GM12878 (cell line): Measurements from ENCODE around the gene ANKRD17. TPM values are rescaled to one million over a fixed set of nuclear protein-coding genes. Genes with fewer than 3 reads are reported as not detected.
A peak's percentile ranks its signal among the peaks of the same experiment; 100 is the strongest.
"Not testable (repeated sequence)": the region's sequence is repeated elsewhere in the genome, so short reads cannot be mapped to it uniquely, and the experiment has no call there.

Experiments used
- ATAC-seq: fragments of 200-7000 bp; cut with Tn5 transposase; 3 replicates; pipeline ENCODE4 v1.9.1; 2020; ENCODE audit warnings: mild to moderate bottlenecking, moderate library complexity
- BruUV-seq: library from RNA; stranded (reverse); fragments of 400-500 nt; replicated peaks from 2 replicates; lab custom pipeline; 2021; lab: Mats Ljungman, UMichigan
- CTCF ChIA-PET: fragments of 300-600 bp; sonication (Branson Sonifier 250); formaldehyde crosslinking; extraction: SDS; loops from one replicate; lab custom pipeline; 2021; ENCODE audit warnings: inconsistent platforms; lab: Yijun Ruan, JAX
- POLR2A ChIA-PET: fragments of 350-600 bp; formaldehyde crosslinking; extraction: SDS; loops from one replicate; lab custom pipeline; 2021; ENCODE audit warnings: inconsistent platforms; lab: Charles Lee
- RAD21 ChIA-PET: fragments of 300-600 bp; sonication (Branson Sonifier 250); formaldehyde crosslinking; loops from one replicate; lab custom pipeline; 2023; ENCODE audit warnings: antibody characterized with exemption; ENCODE audit not compliant: unreplicated experiment; lab: Charles Lee
- SMC1A ChIA-PET: fragments of 300-600 bp; sonication (Branson Sonifier 250); formaldehyde crosslinking; loops from one replicate; lab custom pipeline; 2023; ENCODE audit not compliant: unreplicated experiment, uncharacterized antibody; lab: Charles Lee
- DNase-seq: peaks from one replicate; pipeline ENCODE4 v3.0.0-alpha.2; 2011; ENCODE audit warnings: low read depth, low spot score
- FAIRE-seq: peaks from 3 replicates; lab custom pipeline; 2011; peaks lifted over from hg19 to GRCh38; lab: Jason Lieb, UNC
- H2AFZ ChIP-seq: 2 replicates; pipeline ENCODE4 v1.6.0; 2011; ENCODE audit warnings: low read depth, low read length, control low read depth; ENCODE audit not compliant: control insufficient read depth
- H3K27ac ChIP-seq: 2 replicates; pipeline ENCODE4 v1.5.1; 2011; ENCODE audit warnings: control low read depth; ENCODE audit not compliant: control insufficient read depth, insufficient read depth
- H3K27me3 ChIP-seq, 2 experiments: replicated peaks in 1 of 2; 2 replicates each; pipeline versions ENCODE4 v1.6.0 to v1.6.1; 2011; ENCODE audit warnings: low read length in 1 of 2; ENCODE audit not compliant: control insufficient read depth in 2 of 2, insufficient read depth in 2 of 2
- H3K36me3 ChIP-seq, 2 experiments: 2 replicates each; pipeline ENCODE4 v1.5.1; 2011; ENCODE audit warnings: low read length in 1 of 2; ENCODE audit not compliant: control insufficient read depth in 2 of 2, insufficient read depth in 2 of 2
- H3K4me1 ChIP-seq: 2 replicates; pipeline ENCODE4 v1.6.1; 2011; ENCODE audit warnings: mild to moderate bottlenecking, low read length, moderate library complexity, mixed read lengths; ENCODE audit not compliant: control insufficient read depth, insufficient read depth
- H3K4me2 ChIP-seq: 2 replicates; pipeline ENCODE4 v1.6.0; 2011; ENCODE audit warnings: control low read depth; ENCODE audit not compliant: control insufficient read depth, insufficient read depth
- H3K4me3 ChIP-seq: fragments of 200-600 bp; sonication (generic); 2 replicates; pipeline ENCODE4 v1.5.1; 2016
- H3K79me2 ChIP-seq: 2 replicates; pipeline ENCODE4 v1.6.0; 2011; ENCODE audit warnings: low read length; ENCODE audit not compliant: control insufficient read depth, insufficient read depth
- H3K9ac ChIP-seq: 2 replicates; pipeline ENCODE4 v1.8.0; 2011; ENCODE audit warnings: low read length, control low read depth, mixed read lengths; ENCODE audit not compliant: control insufficient read depth, insufficient read depth
- H3K9me3 ChIP-seq: replicated peaks from 3 replicates; pipeline ENCODE4 v1.5.1; 2011; ENCODE audit warnings: mild to moderate bottlenecking, low read length; ENCODE audit not compliant: control insufficient read depth, insufficient read depth
- H4K20me1 ChIP-seq: 2 replicates; pipeline ENCODE4 v1.6.0; 2011; ENCODE audit not compliant: control insufficient read depth, insufficient read depth
- BACH1 ChIP-seq: fragments of 450-650 bp; IDR thresholded peaks from 2 replicates; pipeline ENCODE4 v1.6.1; 2017; ENCODE audit warnings: mild to moderate bottlenecking, borderline replicate concordance
- BCL3 ChIP-seq: IDR thresholded peaks from 2 replicates; pipeline ENCODE4 v1.6.1; 2011; ENCODE audit warnings: borderline replicate concordance, low read depth, mild to moderate bottlenecking, moderate library complexity, low read length; ENCODE audit not compliant: insufficient read depth, poor library complexity, severe bottlenecking
- CBX3 ChIP-seq: fragments of 200-600 bp; sonication (generic); IDR thresholded peaks from 2 replicates; pipeline ENCODE4 v1.6.1; 2016; ENCODE audit warnings: low read depth, borderline replicate concordance
- CEBPB ChIP-seq, 2 experiments: fragments of 150-350 bp in 1 of 2; IDR thresholded peaks; 2 replicates each; pipeline ENCODE4 v1.6.1; 2012 to 2014; ENCODE audit warnings: low read depth in 2 of 2, low read length in 2 of 2, borderline replicate concordance in 1 of 2, inconsistent platforms in 1 of 2
- ETV6 ChIP-seq, 2 experiments: fragments of 450-650 bp in 1 of 2; IDR thresholded peaks in 1 of 2; conservative IDR thresholded peaks in 1 of 2; 2 replicates each; pipeline ENCODE4 v1.6.1; 2014; ENCODE audit warnings: antibody characterized with exemption in 1 of 2, borderline replicate concordance in 1 of 2, low read depth in 1 of 2, mild to moderate bottlenecking in 1 of 2, moderate library complexity in 1 of 2
- HCFC1 ChIP-seq: fragments of 150-350 bp; IDR thresholded peaks from 2 replicates; pipeline ENCODE4 v1.6.1; 2014; ENCODE audit warnings: low read length
- HDAC2 ChIP-seq: fragments of 200-600 bp; sonication (generic); IDR thresholded peaks from 2 replicates; pipeline ENCODE4 v1.6.1; 2017
- MAX ChIP-seq: IDR thresholded peaks from 2 replicates; pipeline ENCODE4 v1.6.1; 2012; ENCODE audit warnings: low read depth, low read length, improper control_type of control experiment
- NR2C2 ChIP-seq: IDR thresholded peaks from 2 replicates; pipeline ENCODE4 v1.6.1; 2011; ENCODE audit warnings: borderline replicate concordance, low read depth; ENCODE audit not compliant: control insufficient read depth, insufficient read length
- RELB ChIP-seq: fragments of 450-650 bp; IDR thresholded peaks from 2 replicates; pipeline ENCODE4 v1.6.1; 2017; ENCODE audit warnings: low read depth, mild to moderate bottlenecking, moderate library complexity
- SMC3 ChIP-seq: IDR thresholded peaks from 2 replicates; pipeline ENCODE4 v1.6.1; 2011; ENCODE audit warnings: low read length, improper control_type of control experiment, borderline replicate concordance
- SUPT20H ChIP-seq: IDR thresholded peaks from 2 replicates; pipeline ENCODE4 v1.6.1; 2011; ENCODE audit warnings: low read depth, mild to moderate bottlenecking, low read length, moderate library complexity, borderline replicate concordance; ENCODE audit not compliant: control insufficient read depth
- WGBS: methylation state at CpG from one replicate; pipeline ENCODE4 v1.1.6; 2016; ENCODE audit warnings: low lambda C conversion rate; ENCODE audit not compliant: insufficient replicate concordance, insufficient coverage; ENCODE audit errors: missing lambda C conversion rate; 5-methylcytosine and 5-hydroxymethylcytosine counted together
- in situ Hi-C: fragments of 300-500 bp; cut with MboI; formaldehyde crosslinking; loops from 9 replicates; pipeline ENCODE4 v1.14.3; 2018; ENCODE audit warnings: mixed read lengths
- intact Hi-C: fragments of 100-400 bp; cut with micrococcal nuclease; formaldehyde crosslinking; loops from one replicate; pipeline ENCODE4 v1.14.2; 2022; ENCODE audit not compliant: unreplicated experiment
- polyA plus RNA-seq, 11 experiments: library from polyadenylated mRNA; depleted of rRNA in 4 of 11; unstranded in 6 of 11; stranded (reverse) in 5 of 11; fragments of >200 nt; fragmentation: Nextera tagmentation in 4 of 11; fragmentation: Illumina TruSeq in 1 of 11; extraction: Ambion mirVana in 4 of 11; extraction: Trizol in 1 of 11; gene quantifications; 1 replicate in 1 of 11; 2 replicates in 10 of 11; pipeline versions ENCODE4 v1.2.1 to v1.2.3, GENCODE V29; 2011 to 2016; ENCODE audit warnings: inconsistent platforms in 2 of 11, missing spikeins in 2 of 11, low read depth in 1 of 11
- total RNA-seq, 4 experiments: library from RNA; depleted of rRNA in 3 of 4; stranded (reverse); fragments of >200 nt in 3 of 4; fragmentation: Illumina TruSeq in 1 of 4; extraction: Trizol in 1 of 4; gene quantifications; 2 replicates each; pipeline versions ENCODE4 v1.2.1 to v1.2.3, GENCODE V29; 2013 to 2021

The ANKRD17 gene
- total and polyA plus RNA-seq, 10 of the 15 experiments (the other 5 are each of a cell fraction or from before 2014, with no cell fraction given) = 11.7 to 46.5 (median 32.6) TPM

- BruUV-seq, ATAC-seq, H3K36me3 ChIP-seq, H3K4me1 ChIP-seq, H3K27me3 ChIP-seq, H4K20me1 ChIP-seq, FAIRE-seq, H3K9me3 ChIP-seq, H3K9ac ChIP-seq, DNase-seq, in situ Hi-C loops, H3K27ac ChIP-seq, H2AFZ ChIP-seq: not testable (repeated sequence)
- ChIA-PET POLR2A (interaction anchor here (0.5 kb wide), 1 partner anchor 18 kb away, joined by 3 read pairs; no protein-coding TSS in a partner anchor), RAD21 (interaction anchor here (0.6 to 4.3 kb wide), 8 partner anchors 50 to 231 kb away, joined by 3 to 17 read pairs (median 4); no protein-coding TSS in a partner anchor), CTCF (interaction anchor here (0.8 to 4.7 kb wide), 15 partner anchors 12 to 233 kb away, joined by 3 to 51 read pairs (median 6); partner anchors contain the start of gene COX18), SMC1A (interaction anchor here (1.0 to 4.2 kb wide), 16 partner anchors 7 to 878 kb away, joined by 3 to 16 read pairs (median 5); no protein-coding TSS in a partner anchor)
- H3K4me2 ChIP-seq = peak overlapping the region; percentile 45
- H3K4me3 ChIP-seq = peak overlapping the region; percentile 87
- H3K79me2 ChIP-seq = peaks cover 96% of the 10 kb centered on the region
- WGBS = 74% methylated on average over 8 of the region's 8 CpGs
- intact Hi-C loops = loop anchor here (5.0 to 10.0 kb wide), 3 partner anchors 114 to 339 kb away; no protein-coding TSS in a partner anchor
Observed at GRCh38 chr4:73255847-73256246, 2.8 kb downstream of the ANKRD17 start.

- H3K4me3 ChIP-seq = 0 out of 2 replicates have a peak overlapping the region, but pooled peaks have one; percentile 10
- SMC1A ChIA-PET = interaction anchor here (0.6 kb wide), 1 partner anchor 189 kb away, joined by 5 read pairs; no protein-coding TSS in a partner anchor
- intact Hi-C loops (loop anchor here (10.0 kb wide), 1 partner anchor 343 kb away; no protein-coding TSS in a partner anchor), in situ Hi-C loops (no loop called here)
- no peaks in the 10 kb centered on the region for H3K27me3 ChIP-seq
- DNase-seq = no peak
- no peak overlapping the region for H3K27ac ChIP-seq
- H3K9ac ChIP-seq = no peak overlapping the region
- CTCF ChIA-PET = interaction anchor here (1.0 to 1.7 kb wide), 2 partner anchors 29 to 124 kb away, joined by 3 to 6 read pairs; no protein-coding TSS in a partner anchor
- POLR2A ChIA-PET = interaction anchor here (0.6 kb wide), 2 partner anchors 41 to 59 kb away, joined by 4 to 6 read pairs; no protein-coding TSS in a partner anchor
- peaks cover 3% of the 10 kb centered on the region; the same call in 2 of the 3 replicates for H3K9me3 ChIP-seq
- H4K20me1 ChIP-seq = no peaks in the 10 kb centered on the region; the same call in 1 of the 2 replicates
- RAD21 ChIA-PET = no interaction called here
- H3K4me2 ChIP-seq = peak overlapping the region; percentile 12; the same call in 1 of the 2 replicates
- peak; percentile 75 for ATAC-seq
- FAIRE-seq = no peak
- BruUV-seq = no TSS peak
- H3K4me1 ChIP-seq = no peaks in the 10 kb centered on the region
- peaks cover 96% of the 10 kb centered on the region for H3K79me2 ChIP-seq
- H3K36me3 ChIP-seq = peaks cover 0 to 8% of the 10 kb centered on the region in 2 experiments; a peak in 2 of 4 replicates
- no peak overlapping the region for H2AFZ ChIP-seq
- TF ChIP-seq SUPT20H (no peak), ETV6 (conservative IDR thresholded peaks at IDR 0.05 in 1 of 2, IDR thresholded peaks at IDR 0.05 in 1 of 2; ENCODE audit: borderline replicate concordance in 1 of 2, low read depth in 1 of 2) (no peak), SMC3 (no peak), NR2C2 (no peak), CBX3 (no peak), CEBPB (IDR thresholded peaks at IDR 0.05; ENCODE audit: borderline replicate concordance in 1 of 2, low read depth in 2 of 2, low read length in 2 of 2) (no peak), BACH1 (no peak), HCFC1 (no peak), HDAC2 (no peak), RELB (no peak), MAX (no peak), BCL3 (no peak)
Observed at GRCh38 chr4:73252001-73252400, 6.6 kb downstream of the ANKRD17 start.
